HepG2 (cell line): ENCODE data around the gene B4GALT1. TPM values are rescaled to one million over a fixed set of nuclear protein-coding genes. Genes with fewer than 3 reads are reported as not detected.

ENCODE experiments used
- DNMT3B ChIP-seq: conservative IDR thresholded peaks from 2 replicates; pipeline ENCODE4 v1.6.1; 2016; ENCODE audit warnings: missing biosample characterization, control low read depth
- EZH2 ChIP-seq: conservative IDR thresholded peaks from 2 replicates; pipeline ENCODE4 v1.6.1; 2012; ENCODE audit warnings: mild to moderate bottlenecking, low read depth, low read length, moderate library complexity
- MLX ChIP-seq: IDR thresholded peaks from 2 replicates; pipeline ENCODE4 v1.6.1; 2016
- PCBP1 ChIP-seq: fragments of 200-400 bp; formaldehyde crosslinking; IDR thresholded peaks from 2 replicates; pipeline ENCODE4 v1.6.1; 2017; ENCODE audit warnings: mild to moderate bottlenecking, low read depth, low read length, borderline replicate concordance
- ZNF20 ChIP-seq: sonication (generic); formaldehyde crosslinking; IDR thresholded peaks from 2 replicates; pipeline ENCODE4 v1.4.0; 2020; ENCODE audit warnings: mild to moderate bottlenecking, moderate library complexity, missing genetic modification reagents
- ZNF263 ChIP-seq: sonication (generic); formaldehyde crosslinking; IDR thresholded peaks from 2 replicates; pipeline ENCODE4 v1.4.0; 2020; ENCODE audit warnings: missing genetic modification reagents
- ZNF746 ChIP-seq: sonication (generic); formaldehyde crosslinking; IDR thresholded peaks from 2 replicates; pipeline ENCODE4 v1.8.0; 2022; ENCODE audit warnings: mild to moderate bottlenecking, missing genetic modification reagents
- ZNF749 ChIP-seq: sonication (generic); formaldehyde crosslinking; IDR thresholded peaks from 2 replicates; pipeline ENCODE4 v1.8.0; 2022; ENCODE audit warnings: mild to moderate bottlenecking, missing genetic modification reagents, moderate library complexity, borderline replicate concordance
- ZNF891 ChIP-seq: sonication (generic); formaldehyde crosslinking; IDR thresholded peaks from 2 replicates; pipeline ENCODE4 v1.5.0; 2020; ENCODE audit warnings: mild to moderate bottlenecking, missing genetic modification reagents
- polyA plus RNA-seq, 8 experiments: library from polyadenylated mRNA; depleted of rRNA in 3 of 8; stranded (reverse) in 7 of 8; unstranded in 1 of 8; fragments of >200 nt; fragmentation: Illumina TruSeq in 4 of 8; extraction: Trizol in 4 of 8; gene quantifications; 2 replicates each; pipeline versions ENCODE4 v1.2.1 to v1.2.3, GENCODE V29; 2011 to 2016; ENCODE audit warnings: low read depth in 4 of 8, missing spikeins in 1 of 8, mixed read lengths in 1 of 8; ENCODE audit not compliant: insufficient read depth in 1 of 8
- total RNA-seq, 5 experiments: library from RNA; depleted of rRNA; stranded (reverse); fragments of >200 nt; fragmentation: Illumina TruSeq; extraction: Trizol; gene quantifications; 2 replicates each; pipeline ENCODE4 v1.2.3, GENCODE V29; 2016; ENCODE audit warnings: low read depth in 1 of 5
- TF ChIP-seq, protein P1 (sequence below): fragments of 450-650 bp; IDR thresholded peaks from 2 replicates; pipeline ENCODE4 v1.6.1; 2016
- TF ChIP-seq, protein P2 (sequence below): IDR thresholded peaks from 2 replicates; pipeline ENCODE4 v1.6.1; 2016; ENCODE audit warnings: missing compliant biosample characterization, missing genetic modification reagents, borderline replicate concordance

The B4GALT1 gene
- total and polyA plus RNA-seq, 2 of the 13 experiments (the other 11 are each of a cell fraction or from before 2014, with no cell fraction given): 15.7 to 33.5 TPM

DNA sequence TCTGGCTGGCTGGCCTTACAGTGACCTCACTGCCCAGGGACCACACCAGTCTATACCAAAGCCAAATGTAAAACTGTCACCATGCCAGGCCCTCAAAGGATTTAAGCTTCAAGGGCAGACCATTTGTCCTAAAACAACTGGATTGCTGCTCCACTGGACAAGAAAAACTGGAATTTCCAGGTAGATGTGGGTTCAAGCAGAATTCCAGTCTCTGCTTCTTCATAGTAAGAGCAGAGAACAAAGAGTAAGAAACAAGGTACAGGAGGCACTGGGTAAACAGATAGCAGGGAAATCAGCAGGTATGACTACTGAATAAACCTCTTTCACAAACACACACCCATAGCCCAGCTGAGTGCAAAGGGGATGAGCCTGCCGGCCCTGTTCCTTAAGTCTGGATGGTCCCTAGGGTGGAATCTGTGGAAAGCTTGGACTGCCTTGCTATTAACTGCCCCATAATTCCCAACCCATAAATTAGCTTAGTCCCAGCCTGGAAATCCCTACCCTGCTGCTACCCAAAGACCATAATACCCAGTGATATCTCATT, 5.5 kb downstream of the B4GALT1 start (continued):
- TF ChIP-seq MLX (CRISPR knock-in tag) (no peak), DNMT3B (no peak), ZNF891 (CRISPR knock-in tag) (no peak), EZH2 (no peak), ZNF263 (CRISPR knock-in tag) (peak; percentile 22; the same call in 1 of the 2 replicates), PCBP1 (no peak), ZNF20 (CRISPR knock-in tag) (no peak), ZNF746 (CRISPR knock-in tag) (no peak), ZNF749 (CRISPR knock-in tag) (no peak)
- TF ChIP-seq, protein P1, sequence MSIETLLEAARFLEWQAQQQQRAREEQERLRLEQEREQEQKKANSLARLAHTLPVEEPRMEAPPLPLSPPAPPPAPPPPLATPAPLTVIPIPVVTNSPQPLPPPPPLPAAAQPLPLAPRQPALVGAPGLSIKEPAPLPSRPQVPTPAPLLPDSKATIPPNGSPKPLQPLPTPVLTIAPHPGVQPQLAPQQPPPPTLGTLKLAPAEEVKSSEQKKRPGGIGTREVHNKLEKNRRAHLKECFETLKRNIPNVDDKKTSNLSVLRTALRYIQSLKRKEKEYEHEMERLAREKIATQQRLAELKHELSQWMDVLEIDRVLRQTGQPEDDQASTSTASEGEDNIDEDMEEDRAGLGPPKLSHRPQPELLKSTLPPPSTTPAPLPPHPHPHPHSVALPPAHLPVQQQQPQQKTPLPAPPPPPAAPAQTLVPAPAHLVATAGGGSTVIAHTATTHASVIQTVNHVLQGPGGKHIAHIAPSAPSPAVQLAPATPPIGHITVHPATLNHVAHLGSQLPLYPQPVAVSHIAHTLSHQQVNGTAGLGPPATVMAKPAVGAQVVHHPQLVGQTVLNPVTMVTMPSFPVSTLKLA: no peak
- TF ChIP-seq, protein P2, sequence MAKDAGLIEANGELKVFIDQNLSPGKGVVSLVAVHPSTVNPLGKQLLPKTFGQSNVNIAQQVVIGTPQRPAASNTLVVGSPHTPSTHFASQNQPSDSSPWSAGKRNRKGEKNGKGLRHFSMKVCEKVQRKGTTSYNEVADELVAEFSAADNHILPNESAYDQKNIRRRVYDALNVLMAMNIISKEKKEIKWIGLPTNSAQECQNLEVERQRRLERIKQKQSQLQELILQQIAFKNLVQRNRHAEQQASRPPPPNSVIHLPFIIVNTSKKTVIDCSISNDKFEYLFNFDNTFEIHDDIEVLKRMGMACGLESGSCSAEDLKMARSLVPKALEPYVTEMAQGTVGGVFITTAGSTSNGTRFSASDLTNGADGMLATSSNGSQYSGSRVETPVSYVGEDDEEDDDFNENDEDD: no peak
